ENCODE measurements around the gene IER3. TPM values are rescaled to one million over a fixed set of nuclear protein-coding genes. Genes with fewer than 3 reads are reported as not detected.

Gene IER3
- total and polyA plus RNA-seq, 2 of the 13 experiments (the other 11 are each of a cell fraction or from before 2014, with no cell fraction given), result 51.1 to 131 TPM

- no peak for TF ChIP-seq ZBTB40 (IDR thresholded peaks at IDR 0.05)
- peak; percentile 31; the same call in 1 of the 2 replicates for TF ChIP-seq ZBTB40 (CRISPR knock-in tag; IDR thresholded peaks at IDR 0.05)
- no peak for TF ChIP-seq NFIB (CRISPR knock-in tag; IDR thresholded peaks at IDR 0.05; ENCODE audit: borderline replicate concordance)
- TF ChIP-seq ZNF547 (CRISPR knock-in tag; IDR thresholded peaks at IDR 0.05), result 0 out of 2 replicates have a peak, but pooled peaks have one; percentile 27
- peak; percentile 50; the same call in 1 of the 2 replicates for TF ChIP-seq ETV5 (CRISPR knock-in tag; IDR thresholded peaks at IDR 0.05; ENCODE audit: borderline replicate concordance)
- 0 out of 2 replicates have a peak, but pooled peaks have one; percentile 21 for TF ChIP-seq ONECUT2 (CRISPR knock-in tag; IDR thresholded peaks at IDR 0.05)
- TF ChIP-seq, protein P1, sequence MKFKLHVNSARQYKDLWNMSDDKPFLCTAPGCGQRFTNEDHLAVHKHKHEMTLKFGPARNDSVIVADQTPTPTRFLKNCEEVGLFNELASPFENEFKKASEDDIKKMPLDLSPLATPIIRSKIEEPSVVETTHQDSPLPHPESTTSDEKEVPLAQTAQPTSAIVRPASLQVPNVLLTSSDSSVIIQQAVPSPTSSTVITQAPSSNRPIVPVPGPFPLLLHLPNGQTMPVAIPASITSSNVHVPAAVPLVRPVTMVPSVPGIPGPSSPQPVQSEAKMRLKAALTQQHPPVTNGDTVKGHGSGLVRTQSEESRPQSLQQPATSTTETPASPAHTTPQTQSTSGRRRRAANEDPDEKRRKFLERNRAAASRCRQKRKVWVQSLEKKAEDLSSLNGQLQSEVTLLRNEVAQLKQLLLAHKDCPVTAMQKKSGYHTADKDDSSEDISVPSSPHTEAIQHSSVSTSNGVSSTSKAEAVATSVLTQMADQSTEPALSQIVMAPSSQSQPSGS (CRISPR knock-in tag; IDR thresholded peaks at IDR 0.05), result 0 out of 2 replicates have a peak, but pooled peaks have one; percentile 44
- TF ChIP-seq FOXP4 (CRISPR knock-in tag; IDR thresholded peaks at IDR 0.05), result peak; percentile 34
- TF ChIP-seq LCORL (IDR thresholded peaks at IDR 0.05), result no peak
- TF ChIP-seq LCORL (CRISPR knock-in tag; IDR thresholded peaks at IDR 0.05), result peak; percentile 53; the same call in 1 of the 2 replicates
- no peak for TF ChIP-seq KLF13 (CRISPR knock-in tag; IDR thresholded peaks at IDR 0.05)
- TF ChIP-seq HOXA5 (CRISPR knock-in tag; IDR thresholded peaks at IDR 0.05), result peak; percentile 54; the same call in 1 of the 2 replicates
- peak; percentile 62; the same call in 1 of the 2 replicates for TF ChIP-seq ZNF644 (CRISPR knock-in tag; IDR thresholded peaks at IDR 0.05; ENCODE audit: low read depth)
- peak; percentile 27; the same call in 1 of the 2 replicates for TF ChIP-seq BRD4 (CRISPR knock-in tag; IDR thresholded peaks at IDR 0.05)
- TF ChIP-seq KDM1A (CRISPR knock-in tag; IDR thresholded peaks at IDR 0.05), result peak; percentile 90
- peak; percentile 53; the same call in 1 of the 2 replicates for TF ChIP-seq DRAP1 (CRISPR knock-in tag; IDR thresholded peaks at IDR 0.05)
- TF ChIP-seq SALL2 (CRISPR knock-in tag; IDR thresholded peaks at IDR 0.05), result 0 out of 2 replicates have a peak, but pooled peaks have one; percentile 26
- TF ChIP-seq ZFX (CRISPR knock-in tag; IDR thresholded peaks at IDR 0.05; ENCODE audit: low read depth), result peak; percentile 38; the same call in 1 of the 2 replicates
- TF ChIP-seq ARHGAP35 (CRISPR knock-in tag; IDR thresholded peaks at IDR 0.05; ENCODE audit: borderline replicate concordance), result no peak
Measured at GRCh38 chr6:30787954-30788353, 43.6 kb upstream of the IER3 start (continued).
